Stimulated activated CD8-positive, alpha-beta memory T cell treated with anti-CD3 and anti-CD28 coated beads, Interleukin-4, amount 100 ng/mL, for 24 hours (primary cell): Measurements from ENCODE around the gene TFEB.

Experiments used
- DNase-seq: peaks from one replicate; pipeline ENCODE4 v3.0.0-alpha.2; 2020; ENCODE audit warnings: low read depth

Gene TFEB

GRCh38 chr6:41674231-41675000 lies 61.0 kb downstream of the TFEB start:
- DNase-seq = no peak

- no peak for DNase-seq
Measured at GRCh38 chr6:41673704-41674000, 61.8 kb downstream of the TFEB start.

- DNase-seq = no peak
Measured at GRCh38 chr6:41672816-41673703, 62.3 kb downstream of the TFEB start.

- no peak for DNase-seq
Measured at GRCh38 chr6:41672016-41672415, 63.4 kb downstream of the TFEB start.

GRCh38 chr6:41671376-41671775 lies 64.0 kb downstream of the TFEB start:
- DNase-seq = no peak

GRCh38 chr6:41670703-41671360 lies 64.6 kb downstream of the TFEB start:
- no peak for DNase-seq

GRCh38 chr6:41668968-41669367 lies 66.4 kb downstream of the TFEB start:
- DNase-seq = no peak

- no peak for DNase-seq
Measured at GRCh38 chr6:41667195-41667594, 68.2 kb downstream of the TFEB start.

GRCh38 chr6:41664271-41664670 lies 71.1 kb downstream of the TFEB start:
- no peak for DNase-seq

- DNase-seq = no peak
Measured at GRCh38 chr6:41663568-41663967, 71.8 kb downstream of the TFEB start.

GRCh38 chr6:41659935-41660334 lies 75.5 kb downstream of the TFEB start:
- DNase-seq = no peak

GRCh38 chr6:41658636-41659035 lies 76.8 kb downstream of the TFEB start:
- DNase-seq = no peak

GRCh38 chr6:41657131-41658094 lies 78.0 kb downstream of the TFEB start:
- no peak for DNase-seq

- DNase-seq = no peak
Measured at GRCh38 chr6:41656002-41656691, 79.3 kb downstream of the TFEB start.

- no peak for DNase-seq
Measured at GRCh38 chr6:41655646-41656001, 79.8 kb downstream of the TFEB start.

- DNase-seq = no peak
Measured at GRCh38 chr6:41655176-41655575, 80.2 kb downstream of the TFEB start.

GRCh38 chr6:41654698-41655151 lies 80.7 kb downstream of the TFEB start:
- no peak for DNase-seq

GRCh38 chr6:41654151-41654697 lies 81.2 kb downstream of the TFEB start:
- no peak for DNase-seq

GRCh38 chr6:41653691-41654090 lies 81.7 kb downstream of the TFEB start:
- no peak for DNase-seq

GRCh38 chr6:41652866-41653652 lies 82.3 kb downstream of the TFEB start:
- no peak for DNase-seq
